GM18873 (cell line): Measurements from ENCODE around the gene ROPN1B.

Source experiments
- ATAC-seq: cut with Tn5 transposase; IDR thresholded peaks from one replicate; pipeline ENCODE4 v1.9.1; 2021; ENCODE audit warnings: mild to moderate bottlenecking, moderate library complexity, moderate number of reproducible peaks; ENCODE audit not compliant: unreplicated experiment, low FRiP score

ROPN1B gene

DNA sequence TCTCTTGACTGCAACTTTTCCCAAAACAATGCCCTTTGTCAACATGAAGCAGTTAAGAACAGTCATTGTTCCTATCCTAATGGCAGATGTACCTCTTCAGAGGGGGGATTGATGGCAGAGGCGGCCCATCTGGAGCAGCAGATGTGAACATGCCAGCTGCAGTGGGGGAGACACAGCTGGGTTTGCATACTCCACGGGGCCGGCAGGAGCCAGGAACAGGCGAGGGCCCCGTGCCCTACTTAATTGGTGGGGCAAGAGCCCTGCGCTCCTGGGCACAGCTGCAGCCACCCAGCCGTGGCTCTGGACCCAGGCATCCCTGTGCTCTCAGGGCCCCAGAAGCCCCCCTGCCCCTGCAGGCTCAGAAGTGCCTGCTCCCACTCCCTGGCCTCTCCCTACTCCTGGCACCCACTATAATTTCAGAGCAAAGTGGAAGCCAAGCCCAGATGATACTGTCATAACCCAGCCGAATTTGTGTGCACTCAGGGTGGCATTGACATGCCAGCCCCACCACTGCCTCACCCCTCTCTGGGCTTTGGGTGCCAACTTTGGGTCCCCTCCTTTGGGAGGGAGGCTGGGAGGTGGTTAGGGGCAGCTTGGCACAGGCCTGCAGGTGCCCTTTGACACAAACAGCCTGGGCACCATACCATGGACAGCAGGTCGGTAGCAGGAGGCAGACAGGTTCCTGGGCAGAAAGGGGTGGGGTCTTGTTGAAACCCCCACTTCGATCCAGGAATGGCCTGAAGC, 34.6 kb downstream of the ROPN1B start:
- ATAC-seq, result no peak

DNA sequence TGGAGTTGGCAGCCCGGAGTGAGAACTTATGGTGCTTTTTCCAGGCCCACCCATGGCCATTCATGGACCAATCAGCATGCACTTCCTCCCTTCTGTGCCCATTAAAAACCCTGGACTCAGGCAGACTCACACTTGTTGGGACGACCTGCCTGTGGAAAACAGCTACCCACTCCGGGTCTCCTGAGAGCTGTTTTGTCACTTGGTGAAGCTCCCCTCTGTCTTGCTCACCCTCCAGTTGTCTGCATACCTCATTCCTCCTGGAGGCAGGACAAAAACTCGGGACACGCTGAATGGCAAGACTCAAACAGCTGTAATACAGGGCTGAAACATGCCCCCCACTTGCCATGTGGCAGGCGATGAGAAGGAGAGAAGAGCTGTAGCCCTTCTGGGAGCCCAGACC, 35.2 kb downstream of the ROPN1B start:
- ATAC-seq, result no peak

DNA sequence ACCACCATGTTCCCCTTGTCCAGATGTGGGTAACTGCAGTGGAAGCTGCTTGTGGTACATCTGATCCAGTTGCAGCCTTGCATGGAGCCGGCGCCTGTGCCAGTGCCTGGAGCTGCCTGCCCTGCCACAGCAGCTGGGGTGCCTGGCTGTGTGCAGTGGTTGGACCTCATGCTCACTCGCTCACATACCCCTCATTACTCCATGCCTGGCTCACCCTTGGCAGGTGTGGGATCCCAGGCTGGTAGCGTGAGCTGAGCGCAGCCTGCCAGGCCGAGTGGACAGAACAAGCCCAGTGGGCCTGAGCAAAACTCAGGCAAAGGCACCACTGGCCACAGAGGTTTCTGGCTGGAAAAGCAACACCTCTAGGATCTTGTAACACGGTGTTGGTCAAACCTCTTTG, 35.7 kb downstream of the ROPN1B start:
- no peak for ATAC-seq

DNA sequence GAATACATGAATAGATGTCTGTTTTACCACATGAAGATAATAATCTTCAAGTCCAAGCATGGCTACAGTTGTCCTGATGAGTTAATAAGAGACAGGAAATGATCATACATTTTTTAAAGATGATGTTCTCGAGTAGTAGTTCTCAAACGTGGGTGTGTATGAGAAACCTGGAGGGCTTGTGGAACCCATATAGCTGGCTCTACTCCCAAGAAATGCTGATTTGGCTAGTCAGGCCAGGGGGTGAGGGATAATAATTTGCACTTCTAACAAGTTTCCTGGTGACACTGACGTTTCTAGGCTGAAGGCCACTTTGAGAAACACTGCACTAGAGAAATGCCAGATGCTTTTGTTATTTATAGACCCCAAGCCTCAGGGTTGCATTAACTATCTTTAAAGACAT, 37.0 kb downstream of the ROPN1B start:
- ATAC-seq, result no peak

DNA sequence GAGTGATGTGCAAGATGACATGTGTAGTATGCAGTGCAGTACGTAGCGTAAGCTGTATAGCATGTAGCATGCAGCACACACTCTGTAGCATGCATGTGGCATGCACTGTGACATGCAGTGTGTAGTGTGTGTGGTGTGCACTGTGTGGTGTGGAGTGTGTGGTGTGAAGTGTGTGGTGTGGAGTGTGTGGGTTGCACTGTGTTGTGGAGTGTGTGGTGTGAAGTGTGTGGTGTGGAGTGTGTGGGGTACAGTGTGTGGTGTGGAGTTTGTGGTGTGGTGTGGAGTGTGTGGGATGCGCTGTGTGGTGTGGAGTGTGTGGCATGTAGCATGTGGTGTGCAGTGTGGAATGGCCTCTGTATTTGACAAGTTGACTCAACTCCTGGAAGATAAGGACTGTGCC, 39.2 kb downstream of the ROPN1B start:
- ATAC-seq, result no peak

DNA sequence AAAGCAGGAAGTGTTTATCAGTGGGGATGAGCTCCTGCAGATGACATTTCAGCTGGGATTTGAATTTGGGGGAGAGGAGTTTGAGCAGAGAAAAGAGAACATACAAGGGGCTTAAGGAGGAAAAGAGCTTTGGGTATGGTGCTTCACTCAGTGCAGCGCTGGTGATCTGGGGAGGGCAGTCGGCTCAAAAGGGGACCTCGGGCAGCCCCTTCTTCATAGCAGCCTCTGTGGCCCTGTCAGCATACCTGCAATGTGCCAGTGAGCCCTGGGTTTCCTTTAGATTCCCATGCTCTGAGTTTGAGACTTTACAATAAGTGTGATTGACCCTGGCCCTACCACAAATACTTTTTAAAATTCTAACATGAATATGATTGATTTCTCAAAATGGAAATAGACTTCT, 40.2 kb downstream of the ROPN1B start:
- no peak for ATAC-seq

DNA sequence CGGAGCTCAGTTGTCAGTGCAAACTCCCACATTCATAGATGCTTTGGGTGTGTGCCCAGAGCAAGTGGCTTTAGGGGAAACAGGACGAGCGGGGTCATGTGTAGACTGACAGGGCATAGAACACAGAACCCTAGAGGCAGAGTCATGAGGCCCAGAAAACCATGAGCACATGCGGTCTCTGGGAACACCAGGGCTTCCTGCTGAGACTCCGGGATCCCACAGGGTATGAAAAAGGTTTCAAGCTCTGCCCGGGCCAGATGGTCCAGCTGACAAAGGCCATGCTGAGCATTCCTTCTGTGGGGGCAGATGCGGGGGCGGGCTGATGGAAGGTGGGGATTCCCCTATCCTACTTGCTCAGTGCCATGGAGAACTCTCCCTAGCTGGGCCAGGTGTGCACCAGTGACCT, 44.8 kb downstream of the ROPN1B start:
- ATAC-seq, result no peak

DNA sequence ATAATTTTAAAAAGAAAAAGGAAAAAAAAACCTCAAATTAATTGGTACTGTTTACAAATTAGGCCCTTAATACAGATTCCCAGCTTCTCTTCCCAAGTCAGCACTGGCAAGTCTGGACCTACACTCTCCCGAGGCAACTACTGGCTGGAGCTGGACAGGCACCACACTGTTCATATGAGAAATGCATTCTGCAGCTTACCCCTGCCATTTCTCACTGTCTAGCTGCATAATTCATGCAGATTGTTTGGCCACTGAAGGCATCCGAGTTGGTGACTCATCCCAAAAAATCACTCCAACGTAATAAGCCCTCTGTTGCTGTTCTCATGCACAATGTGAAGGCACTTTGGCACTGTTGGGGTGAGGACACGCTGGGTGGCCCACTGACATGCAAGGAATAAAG, 45.3 kb downstream of the ROPN1B start:
- no peak for ATAC-seq

DNA sequence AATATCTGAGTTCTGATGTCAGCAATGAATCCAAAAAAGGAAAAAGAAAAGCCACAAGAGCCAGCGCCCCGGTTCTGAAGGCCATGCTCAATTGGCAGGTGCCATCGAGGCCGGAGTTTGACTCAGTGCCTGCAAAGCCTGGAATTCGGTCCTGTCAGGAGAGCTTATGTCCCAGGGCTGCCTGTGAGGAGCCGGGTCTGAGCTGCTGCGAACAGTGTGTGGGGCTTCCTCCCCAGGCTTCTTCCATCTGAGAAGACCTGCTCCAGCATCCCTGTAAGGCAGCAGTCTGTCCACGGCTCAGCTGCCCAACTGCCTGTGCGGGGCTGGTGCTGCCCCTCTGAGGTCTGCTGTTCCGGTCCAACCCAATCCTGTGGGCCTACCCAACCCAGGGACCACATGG, 46.1 kb downstream of the ROPN1B start:
- no peak for ATAC-seq

DNA sequence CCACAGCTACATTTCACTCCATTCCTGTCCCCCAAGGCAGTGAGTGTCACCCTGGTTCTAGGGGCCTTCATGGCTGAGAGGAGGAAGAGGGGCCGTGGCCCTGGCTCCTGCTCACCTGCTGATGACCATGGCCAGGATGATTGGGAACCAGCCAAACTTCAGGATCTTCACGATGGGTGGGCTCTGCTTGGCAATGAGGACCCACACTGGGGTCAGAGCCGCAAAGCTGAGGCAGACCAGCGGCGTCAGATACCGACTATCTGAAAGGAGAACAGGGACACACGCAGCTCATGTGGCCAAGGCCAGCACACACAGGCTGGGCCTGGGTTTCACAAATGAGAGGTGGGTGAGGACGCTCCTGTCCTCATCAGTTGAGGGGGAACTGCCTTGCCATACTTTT, 47.6 kb downstream of the ROPN1B start:
- no peak for ATAC-seq

DNA sequence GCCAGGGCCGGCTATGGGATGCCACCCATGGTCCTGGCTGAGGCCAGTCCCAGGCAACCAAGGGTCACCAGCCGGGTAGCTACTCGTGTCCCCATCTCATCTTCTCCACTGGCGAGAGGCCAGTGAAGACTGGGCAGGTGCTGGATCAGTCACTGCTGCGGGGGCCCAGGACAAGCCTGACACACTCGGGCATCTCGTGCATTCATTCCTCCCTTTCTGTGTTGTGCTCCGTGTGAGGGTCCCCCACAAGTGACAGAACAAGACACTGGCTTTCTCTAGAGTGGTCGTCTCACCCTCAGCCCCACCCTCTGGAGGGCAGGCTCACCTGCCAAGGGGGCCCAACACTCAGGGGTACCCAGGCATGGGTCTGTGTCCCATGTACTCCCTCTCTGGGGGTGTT, 48.4 kb downstream of the ROPN1B start:
- no peak for ATAC-seq

DNA sequence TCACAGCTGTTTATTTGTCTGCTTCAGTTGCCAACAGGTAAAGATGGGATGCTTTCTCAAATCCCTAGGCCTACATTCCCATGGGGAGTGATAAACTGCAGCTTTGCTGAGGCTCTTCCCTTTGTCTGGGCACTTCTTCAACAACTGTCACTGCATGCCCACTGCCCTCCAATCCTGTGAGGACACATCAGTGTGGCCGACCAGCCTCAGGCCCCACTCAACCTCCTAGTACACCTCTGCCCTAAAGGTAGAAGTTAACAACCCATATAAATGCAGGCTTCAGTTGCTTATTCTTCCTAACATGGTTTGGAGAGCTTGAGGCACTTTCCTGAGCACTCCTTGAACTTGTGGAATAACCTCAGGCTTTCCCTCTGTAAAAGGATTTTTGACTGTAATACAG, 49.6 kb downstream of the ROPN1B start:
- ATAC-seq, result no peak

DNA sequence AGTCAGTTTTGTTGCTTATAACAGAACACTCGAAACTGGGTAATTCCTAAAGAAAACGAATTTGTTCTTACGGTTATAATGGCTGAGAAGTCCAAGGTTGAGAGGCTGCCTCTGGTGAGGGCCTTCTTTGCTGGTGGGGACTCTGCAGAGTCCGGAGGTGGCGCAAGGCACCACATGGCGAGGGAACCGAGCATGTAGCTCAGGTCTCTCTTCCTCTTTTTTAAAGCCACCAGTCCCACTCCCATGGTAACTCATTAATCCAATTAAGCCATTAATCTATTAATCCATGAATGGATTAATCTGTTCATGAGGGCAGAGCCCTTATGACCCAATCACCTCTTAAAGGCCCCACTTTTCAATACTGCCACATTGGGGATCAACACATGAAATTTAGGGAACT, 50.0 kb downstream of the ROPN1B start:
- ATAC-seq, result no peak

DNA sequence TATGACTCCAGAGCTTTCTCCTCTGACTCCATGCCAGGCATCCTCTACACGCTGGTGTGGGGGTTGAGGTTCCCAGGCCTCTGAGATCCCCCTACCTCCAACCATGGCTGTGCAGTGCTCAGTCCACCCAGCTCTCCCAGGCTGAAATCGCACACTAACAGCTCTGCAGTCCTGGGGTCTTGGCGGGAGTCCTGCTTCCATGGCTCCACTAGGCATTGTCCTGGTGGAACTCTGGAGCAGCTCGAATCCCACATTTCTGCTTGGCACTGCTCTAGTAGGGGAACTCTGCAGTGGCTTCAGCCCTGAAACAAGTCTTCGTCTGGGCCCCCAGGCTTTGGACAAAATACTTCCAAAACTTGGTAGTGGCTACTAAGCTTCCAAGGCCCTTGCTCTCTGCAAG, 50.7 kb downstream of the ROPN1B start:
- ATAC-seq, result no peak

DNA sequence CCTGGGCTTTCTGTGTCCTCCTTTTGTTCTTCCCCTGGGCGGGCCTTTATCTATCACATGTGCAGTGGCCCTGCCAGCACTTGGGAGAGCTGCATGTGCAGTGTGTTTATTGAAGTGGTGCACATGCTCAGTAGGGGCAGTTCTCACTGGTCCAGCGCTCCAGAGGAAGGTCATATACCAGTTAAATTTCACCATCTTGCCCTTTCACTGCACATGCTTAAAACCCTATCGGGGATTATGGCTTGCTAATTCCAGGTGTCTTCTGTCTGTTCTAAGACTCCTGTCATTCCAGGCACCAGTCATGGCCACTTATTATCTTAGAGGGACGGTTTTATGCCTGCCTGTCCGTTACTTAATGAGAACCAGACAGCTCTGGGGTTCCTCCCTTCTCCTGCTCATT, 52.2 kb downstream of the ROPN1B start:
- no peak for ATAC-seq

DNA sequence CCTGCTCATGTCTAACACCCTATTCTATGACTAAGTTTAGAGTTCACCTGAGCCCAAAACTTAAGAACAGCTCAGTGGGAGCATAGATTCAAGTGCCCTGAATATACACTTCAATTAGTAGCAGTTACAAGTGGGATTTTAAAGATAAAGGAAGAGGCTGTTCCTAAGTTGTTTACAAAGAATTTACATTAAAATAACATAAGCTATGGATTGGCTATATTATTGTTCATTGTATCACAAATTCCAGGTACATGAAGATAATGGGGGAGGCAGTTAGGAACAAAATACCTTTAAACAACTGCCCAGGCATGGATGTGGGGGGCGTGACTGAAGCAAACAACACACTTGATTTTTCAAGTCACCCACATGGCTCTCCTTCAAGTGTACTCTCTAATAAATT, 52.7 kb downstream of the ROPN1B start:
- ATAC-seq, result no peak

DNA sequence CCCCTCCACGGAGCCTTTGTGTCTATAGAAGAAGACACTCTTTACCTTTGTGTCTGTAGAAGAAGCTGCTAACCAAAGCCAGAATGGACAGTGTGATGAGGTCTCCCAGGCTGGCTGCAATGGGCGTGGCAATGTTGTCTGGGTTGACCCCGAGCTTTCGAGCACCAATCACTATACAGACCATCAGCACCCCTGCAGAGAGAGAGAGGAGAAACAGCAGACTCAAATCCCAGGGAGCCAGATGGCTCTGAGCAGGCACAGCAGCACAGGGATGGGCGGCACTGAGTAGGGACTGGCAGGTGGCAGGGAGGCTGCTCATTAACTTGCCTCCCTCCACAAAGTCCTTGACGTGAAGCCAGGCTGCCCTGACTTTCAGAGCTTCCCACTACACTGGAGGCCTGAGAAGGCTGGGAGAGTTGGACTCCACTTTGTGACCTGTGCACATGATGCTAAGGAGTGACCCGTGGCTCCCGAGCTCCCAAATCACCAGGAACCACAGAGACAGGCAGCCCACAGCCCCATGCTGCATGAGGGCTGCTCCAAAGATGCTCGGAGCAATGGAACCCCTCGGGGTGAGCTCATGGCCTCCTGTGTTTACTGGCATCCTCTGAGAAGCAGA, 53.9 kb downstream of the ROPN1B start:
- no peak for ATAC-seq

DNA sequence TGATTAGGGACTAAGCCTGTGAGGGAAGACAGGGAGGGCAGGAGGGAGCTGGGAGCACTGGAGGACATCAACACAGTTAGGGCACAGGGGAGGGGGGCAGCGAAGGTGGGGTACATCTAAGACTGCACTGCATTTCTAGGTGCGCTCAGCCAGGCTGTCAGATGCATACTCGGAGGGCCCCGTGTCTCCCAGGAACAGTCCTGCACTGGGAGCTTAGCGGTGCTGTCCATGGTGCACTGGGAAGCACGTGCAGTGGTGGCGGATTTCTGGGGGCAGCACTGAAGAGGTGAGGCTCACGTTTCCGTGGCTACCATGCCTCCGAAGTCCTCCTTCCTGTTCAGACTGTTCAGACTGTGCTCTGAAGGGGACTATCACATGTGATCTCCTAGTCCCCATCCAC, 54.4 kb downstream of the ROPN1B start:
- no peak for ATAC-seq

DNA sequence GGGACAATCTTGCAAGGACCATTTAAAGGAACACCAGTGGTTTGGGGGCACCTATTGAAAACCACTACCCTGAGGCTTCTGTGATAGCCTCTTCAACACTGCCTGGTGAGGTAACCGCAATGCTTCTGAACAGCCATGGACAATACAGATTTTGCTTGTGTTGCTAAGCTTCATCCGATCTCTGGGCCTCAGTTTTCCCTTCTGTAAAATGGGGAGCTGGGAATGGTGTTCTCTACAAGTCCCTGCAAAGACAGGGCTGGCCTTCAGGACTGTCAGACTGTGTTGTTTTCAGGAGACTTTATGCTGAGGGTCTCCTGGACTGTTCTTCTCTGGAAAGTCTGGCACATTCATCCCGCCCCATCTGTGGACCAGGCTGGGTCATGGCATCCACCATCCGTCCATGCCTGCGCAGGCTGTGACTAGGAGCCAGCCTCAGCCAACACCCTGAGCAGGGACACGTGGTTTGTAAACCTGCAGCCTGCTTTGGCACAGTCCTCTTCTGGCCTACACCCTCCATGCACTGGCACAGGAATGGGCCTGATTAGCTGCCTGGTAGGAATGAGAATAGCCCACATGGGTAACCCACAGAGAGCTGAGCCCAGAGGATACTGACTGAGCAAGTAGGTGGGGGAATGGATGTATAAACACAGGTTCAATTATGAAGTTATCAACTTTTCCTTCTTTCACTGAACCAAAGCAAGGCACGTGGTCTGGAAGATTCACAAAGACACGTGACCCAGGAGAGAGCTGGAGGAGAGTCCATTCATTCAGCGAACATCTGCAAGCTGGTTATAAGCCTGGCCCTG, 55.3 kb downstream of the ROPN1B start:
- ATAC-seq, result no peak

DNA sequence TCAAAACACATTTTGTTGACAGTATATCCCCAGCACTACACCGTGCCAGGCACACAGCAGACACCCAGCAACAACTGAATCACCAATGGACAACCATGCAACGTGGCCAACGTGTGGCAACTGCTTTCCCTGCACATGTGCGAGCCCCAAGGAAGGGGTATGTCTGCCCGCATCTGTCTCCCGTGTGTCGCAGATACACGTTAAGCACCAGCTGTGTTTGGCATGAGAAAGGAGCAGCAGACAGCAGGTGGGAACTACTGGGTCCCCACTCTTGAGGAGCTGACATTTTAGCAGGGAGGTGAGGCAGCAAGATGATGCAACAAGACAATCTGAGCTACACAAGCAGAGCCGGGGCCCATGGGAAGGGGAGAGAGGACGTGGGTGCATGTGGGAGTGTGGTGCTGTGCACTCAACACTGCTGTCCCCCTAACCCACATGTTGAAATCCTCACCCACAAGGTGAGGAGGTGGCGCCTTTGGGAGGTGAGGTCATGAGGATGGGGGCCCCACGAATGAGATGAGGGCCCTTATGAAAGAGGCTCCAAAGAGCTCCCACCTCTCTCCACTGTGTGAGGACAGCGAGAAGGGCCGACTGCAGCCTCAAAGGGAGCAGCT, 56.2 kb downstream of the ROPN1B start:
- no peak for ATAC-seq

DNA sequence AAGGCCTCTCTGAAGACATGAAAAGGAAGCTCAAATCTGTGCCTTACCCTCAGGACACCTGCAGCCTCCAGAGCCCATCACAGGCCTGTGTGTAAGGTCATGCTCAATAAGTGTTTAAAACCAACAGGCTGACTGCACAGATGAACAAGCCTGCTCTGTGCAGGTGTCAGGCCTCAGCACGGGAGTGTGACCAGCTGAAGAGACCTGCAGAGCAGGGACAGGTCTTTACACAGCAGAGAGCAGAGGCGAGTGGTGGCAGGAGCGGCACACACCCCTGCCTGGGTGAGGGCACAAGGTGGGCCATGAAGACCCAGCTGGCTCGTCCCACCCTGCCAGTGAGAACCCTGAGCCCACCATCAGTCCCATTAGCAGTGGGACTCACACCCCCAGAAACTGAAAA, 56.9 kb downstream of the ROPN1B start:
- no peak for ATAC-seq
